SU-DHL-6 (cell line): Measurements from ENCODE around the gene TBC1D8.

Source experiments
- H2AFZ ChIP-seq: fragments of 200-600 bp; sonication (generic); 2 replicates; pipeline ENCODE4 v1.6.1; 2014; ENCODE audit warnings: low read depth, mild to moderate bottlenecking, moderate library complexity, mixed read lengths, antibody characterized with exemption, low read length; ENCODE audit not compliant: severe bottlenecking
- H3F3A ChIP-seq: fragments of 200-600 bp; shearing (Covaris generic); 2 replicates; pipeline ENCODE4 v1.6.0; 2016; ENCODE audit warnings: antibody characterized with exemption, mild to moderate bottlenecking; ENCODE audit not compliant: insufficient read depth
- H3K27ac ChIP-seq: fragments of 200-600 bp; sonication (generic); 2 replicates; pipeline ENCODE4 v1.5.1; 2016; ENCODE audit warnings: low read depth, mild to moderate bottlenecking, low read length, moderate library complexity, mixed read lengths
- H3K27me3 ChIP-seq: fragments of 200-600 bp; sonication (generic), shearing (Covaris generic); 2 replicates; pipeline ENCODE4 v1.6.0; 2014; ENCODE audit warnings: mild to moderate bottlenecking, low read length
- H3K36me3 ChIP-seq: fragments of 200-600 bp; sonication (generic); 2 replicates; pipeline ENCODE4 v1.6.1; 2014; ENCODE audit warnings: mild to moderate bottlenecking, low read length, mixed read lengths
- H3K4me2 ChIP-seq: fragments of 300-600, 200-600 bp; shearing (Covaris generic), sonication (generic); 2 replicates; pipeline ENCODE4 v1.6.0; 2014; ENCODE audit warnings: low read length, low read depth, mild to moderate bottlenecking; ENCODE audit not compliant: poor library complexity, severe bottlenecking
- H3K4me3 ChIP-seq: fragments of 200-600 bp; sonication (generic); 2 replicates; pipeline ENCODE4 v1.5.1; 2014; ENCODE audit warnings: antibody characterized with exemption, low read length, mild to moderate bottlenecking, mixed read lengths; ENCODE audit not compliant: insufficient read depth, poor library complexity, severe bottlenecking
- H3K79me2 ChIP-seq: fragments of 200-600 bp; sonication (generic); 2 replicates; pipeline ENCODE4 v1.6.1; 2014; ENCODE audit warnings: mild to moderate bottlenecking, low read length, moderate library complexity; ENCODE audit not compliant: insufficient read depth
- H3K9ac ChIP-seq: fragments of 200-600 bp; sonication (generic); 2 replicates; pipeline ENCODE4 v1.7.0; 2014; ENCODE audit warnings: mild to moderate bottlenecking, low read length
- H3K9me2 ChIP-seq: fragments of 200-600 bp; sonication (generic); replicated peaks from 2 replicates; pipeline ENCODE4 v1.6.1; 2014; ENCODE audit warnings: low read length; ENCODE audit not compliant: insufficient read depth
- H3K9me3 ChIP-seq: fragments of 200-600 bp; sonication (generic); 2 replicates; pipeline ENCODE4 v1.6.1; 2014; ENCODE audit warnings: low read length, mixed read lengths; ENCODE audit not compliant: insufficient read depth
- H4K20me1 ChIP-seq: fragments of 200-600 bp; sonication (generic); 2 replicates; pipeline ENCODE4 v1.6.1; 2014; ENCODE audit warnings: low read depth, mild to moderate bottlenecking, antibody characterized with exemption, low read length, moderate library complexity, mixed read lengths
- CTCF ChIP-seq: fragments of 200-600 bp; sonication (generic); IDR thresholded peaks from one replicate; pipeline ENCODE4 v1.5.1; 2017; ENCODE audit warnings: antibody characterized with exemption, mild to moderate bottlenecking, low read length, moderate library complexity; ENCODE audit not compliant: insufficient read depth, poor library complexity, severe bottlenecking
- EZH2phosphoT487 ChIP-seq: fragments of 200-600 bp; sonication (generic), shearing (Covaris generic); conservative IDR thresholded peaks from 2 replicates; pipeline ENCODE4 v1.6.1; 2018; ENCODE audit warnings: mild to moderate bottlenecking, antibody characterized with exemption, low read length, moderate library complexity, mixed read lengths

The TBC1D8 gene

GRCh38 chr2:100991404-100991773 is 159.8 kb downstream of the TBC1D8 start:
- Histone ChIP-seq H4K20me1 (no peaks in the 10 kb centered on the region), H3K9me3 (no peaks in the 10 kb centered on the region), H3K4me3 (no peak overlapping the region), H2AFZ (no peak overlapping the region), H3F3A (no peaks in the 10 kb centered on the region), H3K79me2 (no peaks in the 10 kb centered on the region), H3K9me2 (no peaks in the 10 kb centered on the region), H3K36me3 (no peaks in the 10 kb centered on the region), H3K4me2 (no peak overlapping the region), H3K27ac (no peak overlapping the region), H3K27me3 (no peaks in the 10 kb centered on the region), H3K9ac (no peak overlapping the region)
- no peak for TF ChIP-seq CTCF
- no peak for TF ChIP-seq EZH2phosphoT487

- no peaks in the 10 kb centered on the region for H3K27me3 ChIP-seq
- H3K79me2 ChIP-seq, result no peaks in the 10 kb centered on the region
- H3K9me3 ChIP-seq, result no peaks in the 10 kb centered on the region
- H3K9ac ChIP-seq, result no peak overlapping the region
- no peak overlapping the region for H2AFZ ChIP-seq
- H3F3A ChIP-seq, result no peaks in the 10 kb centered on the region
- no peaks in the 10 kb centered on the region for H3K36me3 ChIP-seq
- TF ChIP-seq CTCF (no peak), EZH2phosphoT487 (no peak)
- H3K27ac ChIP-seq, result no peak overlapping the region
- no peaks in the 10 kb centered on the region for H4K20me1 ChIP-seq
- no peaks in the 10 kb centered on the region for H3K9me2 ChIP-seq
- H3K4me2 ChIP-seq, result no peak overlapping the region
- no peak overlapping the region for H3K4me3 ChIP-seq
Measured at GRCh38 chr2:100990650-100991403, 160.4 kb downstream of the TBC1D8 start.

GRCh38 chr2:100990166-100990565 is 161.0 kb downstream of the TBC1D8 start:
- TF ChIP-seq EZH2phosphoT487 (no peak), CTCF (no peak)
- Histone ChIP-seq H3K4me2 (no peak overlapping the region), H3K27ac (no peak overlapping the region), H2AFZ (no peak overlapping the region), H3K9me2 (no peaks in the 10 kb centered on the region), H3K4me3 (no peak overlapping the region), H3K79me2 (no peaks in the 10 kb centered on the region), H3K9ac (no peak overlapping the region), H3K36me3 (no peaks in the 10 kb centered on the region), H3K9me3 (no peaks in the 10 kb centered on the region), H4K20me1 (no peaks in the 10 kb centered on the region), H3K27me3 (no peaks in the 10 kb centered on the region), H3F3A (no peaks in the 10 kb centered on the region)
